DOHH2 (cell line): ENCODE results near the gene RGS9.

Experiments used
- H3F3A ChIP-seq: fragments of 200-600 bp; sonication (generic), shearing (Covaris generic); 2 replicates; pipeline ENCODE4 v1.6.0; 2016; ENCODE audit warnings: antibody characterized with exemption, mild to moderate bottlenecking; ENCODE audit not compliant: control insufficient read depth, insufficient read depth
- H3K27ac ChIP-seq: fragments of 200-600 bp; sonication (generic); 2 replicates; pipeline ENCODE4 v1.5.1; 2014; ENCODE audit warnings: low read depth, mild to moderate bottlenecking, low read length, moderate library complexity
- H3K27me3 ChIP-seq: fragments of 200-600 bp; sonication (generic); 2 replicates; pipeline ENCODE4 v1.6.1; 2014; ENCODE audit warnings: mild to moderate bottlenecking, low read length, mixed read lengths; ENCODE audit not compliant: control insufficient read depth
- H3K36me3 ChIP-seq: fragments of 200-600 bp; sonication (generic); 2 replicates; pipeline ENCODE4 v1.6.1; 2014; ENCODE audit warnings: mild to moderate bottlenecking, low read length, moderate library complexity, mixed read lengths; ENCODE audit not compliant: control insufficient read depth
- H3K4me1 ChIP-seq: fragments of 200-600 bp; sonication (generic); 2 replicates; pipeline ENCODE4 v1.6.1; 2014; ENCODE audit warnings: mild to moderate bottlenecking, low read length, mixed read lengths; ENCODE audit not compliant: control insufficient read depth
- H3K4me2 ChIP-seq: fragments of 200-600 bp; sonication (generic); 2 replicates; pipeline ENCODE4 v1.6.0; 2014; ENCODE audit warnings: mild to moderate bottlenecking, low read length, moderate library complexity
- H3K4me3 ChIP-seq: fragments of 200-600 bp; sonication (generic); 2 replicates; pipeline ENCODE4 v1.5.1; 2014; ENCODE audit warnings: mild to moderate bottlenecking, low read length, mixed read lengths
- H3K79me2 ChIP-seq: fragments of 200-600 bp; sonication (generic); 2 replicates; pipeline ENCODE4 v1.6.1; 2014; ENCODE audit warnings: mild to moderate bottlenecking, low read length, mixed read lengths; ENCODE audit not compliant: control insufficient read depth
- H3K9me2 ChIP-seq: fragments of 200-600 bp; sonication (generic); replicated peaks from 2 replicates; pipeline ENCODE4 v1.6.1; 2014; ENCODE audit warnings: mild to moderate bottlenecking, low read length, mixed read lengths; ENCODE audit not compliant: control insufficient read depth
- H3K9me3 ChIP-seq: fragments of 200-600 bp; sonication (generic); 2 replicates; pipeline ENCODE4 v1.6.1; 2014; ENCODE audit warnings: antibody characterized with exemption, low read length, mixed read lengths; ENCODE audit not compliant: control insufficient read depth, insufficient read depth
- H4K20me1 ChIP-seq: fragments of 200-600 bp; sonication (generic); 2 replicates; pipeline ENCODE4 v1.6.0; 2014; ENCODE audit warnings: low read depth, mild to moderate bottlenecking, antibody characterized with exemption, low read length, moderate library complexity; ENCODE audit not compliant: control insufficient read depth, insufficient read depth
- CTCF ChIP-seq: fragments of 200-600 bp; sonication (generic); IDR thresholded peaks from one replicate; pipeline ENCODE4 v1.5.1; 2014; ENCODE audit warnings: antibody characterized with exemption, mild to moderate bottlenecking, low read depth, low read length; ENCODE audit not compliant: poor library complexity, severe bottlenecking
- EZH2phosphoT487 ChIP-seq: fragments of 200-600 bp; sonication (generic); IDR thresholded peaks from 2 replicates; pipeline ENCODE4 v1.6.1; 2017; ENCODE audit warnings: borderline replicate concordance, mild to moderate bottlenecking, antibody characterized with exemption, low read length, moderate library complexity, mixed read lengths

Gene RGS9

GRCh38 chr17:65270499-65271253 is 133.5 kb downstream of the RGS9 start:
- Histone ChIP-seq H3K36me3 (no peaks in the 10 kb centered on the region), H3K9me2 (no peaks in the 10 kb centered on the region), H3K79me2 (no peaks in the 10 kb centered on the region), H3K4me1 (no peaks in the 10 kb centered on the region), H3K9me3 (no peaks in the 10 kb centered on the region), H3K4me2 (no peak overlapping the region), H3K27ac (no peak overlapping the region), H3K27me3 (peaks cover 8% of the 10 kb centered on the region; the same call in 1 of the 2 replicates), H3K4me3 (no peak overlapping the region), H4K20me1 (no peaks in the 10 kb centered on the region), H3F3A (no peaks in the 10 kb centered on the region)
- TF ChIP-seq EZH2phosphoT487 (no peak), CTCF (no peak)

- H3K27me3 ChIP-seq: peaks cover 8% of the 10 kb centered on the region; the same call in 1 of the 2 replicates
- H3K27ac ChIP-seq: no peak overlapping the region
- no peaks in the 10 kb centered on the region for H3K9me2 ChIP-seq
- no peaks in the 10 kb centered on the region for H3K36me3 ChIP-seq
- H3F3A ChIP-seq: no peaks in the 10 kb centered on the region
- H4K20me1 ChIP-seq: no peaks in the 10 kb centered on the region
- H3K79me2 ChIP-seq: no peaks in the 10 kb centered on the region
- H3K4me3 ChIP-seq: no peak overlapping the region
- H3K9me3 ChIP-seq: no peaks in the 10 kb centered on the region
- no peak for TF ChIP-seq CTCF
- TF ChIP-seq EZH2phosphoT487: no peak
- no peak overlapping the region for H3K4me2 ChIP-seq
- H3K4me1 ChIP-seq: no peaks in the 10 kb centered on the region
Observed at GRCh38 chr17:65271296-65271695, 134.1 kb downstream of the RGS9 start.
